GM13976 (cell line): Measurements from ENCODE around the gene HIVEP3.

ENCODE experiments used
- DNase-seq: peaks from one replicate; pipeline ENCODE4 v3.0.0; 2012; ENCODE audit warnings: low spot score
- in situ Hi-C: fragments of 300-500 bp; cut with MboI; formaldehyde crosslinking; loops from one replicate; pipeline ENCODE4 v1.12.0; 2022; ENCODE audit warnings: low sequenced_read_pairs, mixed read lengths, inconsistent platforms; ENCODE audit not compliant: unreplicated experiment
- TF ChIP-seq, protein P1 (sequence below): IDR thresholded peaks from 2 replicates; pipeline ENCODE4 v1.5.1; 2012; ENCODE audit warnings: borderline replicate concordance, mild to moderate bottlenecking; ENCODE audit not compliant: insufficient read depth; ENCODE audit errors: extremely low read depth, missing control alignments, control extremely low read depth

HIVEP3 gene

DNA sequence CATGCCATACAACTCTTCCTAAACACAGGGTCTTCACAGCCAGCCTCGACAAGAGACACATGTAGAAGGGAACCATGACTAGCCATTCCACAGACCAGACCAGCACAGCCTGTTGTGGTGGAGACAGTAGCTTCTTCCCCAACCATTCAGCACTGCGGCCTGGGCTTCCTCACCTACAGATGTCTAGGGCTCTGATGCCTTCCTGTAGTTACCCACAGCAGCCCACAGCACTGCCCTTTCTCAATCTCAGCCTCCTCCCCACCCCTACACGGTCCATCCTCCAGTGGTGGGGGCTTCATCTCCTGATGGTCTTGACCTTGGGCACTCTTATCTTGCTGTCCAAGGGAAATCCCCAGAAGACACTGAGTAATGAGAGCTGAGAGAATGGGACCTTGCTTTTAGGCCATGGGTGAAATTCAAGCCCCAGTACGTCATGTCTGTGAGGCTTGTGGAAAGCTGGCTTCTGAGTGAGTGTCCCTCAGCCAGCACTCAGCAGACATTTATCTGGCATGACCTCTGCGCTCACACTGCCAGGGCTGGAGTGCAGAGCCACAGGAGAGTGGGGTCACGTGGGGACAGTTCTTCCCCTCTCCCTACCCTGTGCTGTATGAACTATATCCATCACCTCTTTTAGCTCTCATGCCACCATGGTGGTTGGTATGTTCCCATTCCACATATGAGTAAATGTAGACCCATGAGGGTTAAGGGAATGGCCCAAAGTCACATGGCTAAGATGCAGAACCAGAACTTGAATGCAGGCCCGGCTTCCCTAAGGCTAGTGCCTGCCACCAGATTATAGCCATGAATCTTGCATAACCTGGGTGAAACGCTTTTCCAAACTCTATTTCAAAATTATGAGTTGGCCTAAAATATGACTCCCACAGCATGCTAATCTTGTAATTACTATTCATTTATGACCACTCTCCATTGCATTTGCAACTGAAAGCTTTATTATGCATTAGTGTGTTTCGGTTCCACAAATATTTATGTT, 104.7 kb downstream of the HIVEP3 start:
- in situ Hi-C loops, result no loop called here
- TF ChIP-seq, protein P1, sequence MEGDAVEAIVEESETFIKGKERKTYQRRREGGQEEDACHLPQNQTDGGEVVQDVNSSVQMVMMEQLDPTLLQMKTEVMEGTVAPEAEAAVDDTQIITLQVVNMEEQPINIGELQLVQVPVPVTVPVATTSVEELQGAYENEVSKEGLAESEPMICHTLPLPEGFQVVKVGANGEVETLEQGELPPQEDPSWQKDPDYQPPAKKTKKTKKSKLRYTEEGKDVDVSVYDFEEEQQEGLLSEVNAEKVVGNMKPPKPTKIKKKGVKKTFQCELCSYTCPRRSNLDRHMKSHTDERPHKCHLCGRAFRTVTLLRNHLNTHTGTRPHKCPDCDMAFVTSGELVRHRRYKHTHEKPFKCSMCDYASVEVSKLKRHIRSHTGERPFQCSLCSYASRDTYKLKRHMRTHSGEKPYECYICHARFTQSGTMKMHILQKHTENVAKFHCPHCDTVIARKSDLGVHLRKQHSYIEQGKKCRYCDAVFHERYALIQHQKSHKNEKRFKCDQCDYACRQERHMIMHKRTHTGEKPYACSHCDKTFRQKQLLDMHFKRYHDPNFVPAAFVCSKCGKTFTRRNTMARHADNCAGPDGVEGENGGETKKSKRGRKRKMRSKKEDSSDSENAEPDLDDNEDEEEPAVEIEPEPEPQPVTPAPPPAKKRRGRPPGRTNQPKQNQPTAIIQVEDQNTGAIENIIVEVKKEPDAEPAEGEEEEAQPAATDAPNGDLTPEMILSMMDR, result no peak

DNA sequence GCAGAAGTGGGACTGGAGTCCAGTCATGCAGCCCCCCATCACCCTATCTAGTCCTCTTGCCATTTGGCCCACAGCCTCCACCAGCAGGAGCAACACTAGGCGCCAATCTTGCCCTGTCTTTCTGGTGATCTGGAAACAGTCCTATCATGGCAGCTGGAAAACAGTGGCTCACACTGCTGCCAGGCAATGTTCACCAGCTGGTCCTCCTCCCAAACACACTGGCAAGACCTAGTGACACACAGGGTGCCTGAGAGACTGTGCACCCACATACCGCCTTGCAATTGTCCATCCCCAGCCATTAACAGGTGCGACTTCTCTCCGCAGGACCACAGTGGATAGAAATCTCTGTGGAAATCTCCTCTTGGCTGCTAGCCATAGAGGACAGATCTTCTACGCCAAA, 105.5 kb downstream of the HIVEP3 start:
- in situ Hi-C loops, result no loop called here
- no peak for DNase-seq
- TF ChIP-seq, protein P1, result no peak

More for the DNA sequence above, 104.7 kb downstream of the HIVEP3 start:
- DNase-seq, result no peak

DNA sequence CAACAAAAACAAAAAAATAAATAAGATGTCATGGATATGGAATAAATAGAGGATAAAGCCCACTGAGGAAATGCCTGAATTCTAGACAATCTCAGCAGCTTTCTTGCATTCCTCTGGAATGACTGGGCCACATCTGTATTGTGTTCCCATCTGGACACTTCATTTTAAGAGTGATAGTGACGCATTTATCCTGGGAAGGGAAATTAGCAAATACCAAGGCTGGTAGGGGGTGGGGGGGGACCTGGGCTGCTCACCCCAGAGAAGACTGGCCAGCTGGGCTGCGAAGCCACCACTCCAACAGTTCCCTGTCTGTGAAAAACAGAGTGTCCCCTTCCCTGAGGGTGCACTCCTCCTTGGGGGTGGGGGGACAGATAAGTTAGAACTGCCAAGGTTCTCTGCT, 106.3 kb downstream of the HIVEP3 start:
- TF ChIP-seq, protein P1, result no peak
- no peak for DNase-seq
- in situ Hi-C loops, result no loop called here

DNA sequence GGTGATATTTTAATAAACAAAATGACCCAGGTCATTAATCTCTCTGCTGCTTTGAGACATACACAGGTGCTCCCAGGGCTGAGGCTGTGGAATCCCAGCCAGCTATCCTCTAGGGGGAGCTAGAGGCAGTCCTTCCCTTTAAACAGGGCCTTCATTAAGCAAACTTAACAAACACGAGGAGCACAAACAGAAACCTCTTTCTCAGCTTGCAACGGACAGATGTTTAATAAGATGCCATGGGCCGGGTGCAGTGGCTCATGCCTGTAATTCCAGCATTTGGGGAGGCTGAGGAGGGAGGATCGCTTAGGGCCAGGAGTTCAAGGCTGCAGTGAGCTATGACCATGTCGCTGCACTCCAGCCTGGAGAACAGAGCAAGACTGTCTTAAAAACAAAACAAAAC, 106.7 kb downstream of the HIVEP3 start:
- TF ChIP-seq, protein P1, result peak; percentile 58
- DNase-seq, result peak; percentile 73
- in situ Hi-C loops, result no loop called here

DNA sequence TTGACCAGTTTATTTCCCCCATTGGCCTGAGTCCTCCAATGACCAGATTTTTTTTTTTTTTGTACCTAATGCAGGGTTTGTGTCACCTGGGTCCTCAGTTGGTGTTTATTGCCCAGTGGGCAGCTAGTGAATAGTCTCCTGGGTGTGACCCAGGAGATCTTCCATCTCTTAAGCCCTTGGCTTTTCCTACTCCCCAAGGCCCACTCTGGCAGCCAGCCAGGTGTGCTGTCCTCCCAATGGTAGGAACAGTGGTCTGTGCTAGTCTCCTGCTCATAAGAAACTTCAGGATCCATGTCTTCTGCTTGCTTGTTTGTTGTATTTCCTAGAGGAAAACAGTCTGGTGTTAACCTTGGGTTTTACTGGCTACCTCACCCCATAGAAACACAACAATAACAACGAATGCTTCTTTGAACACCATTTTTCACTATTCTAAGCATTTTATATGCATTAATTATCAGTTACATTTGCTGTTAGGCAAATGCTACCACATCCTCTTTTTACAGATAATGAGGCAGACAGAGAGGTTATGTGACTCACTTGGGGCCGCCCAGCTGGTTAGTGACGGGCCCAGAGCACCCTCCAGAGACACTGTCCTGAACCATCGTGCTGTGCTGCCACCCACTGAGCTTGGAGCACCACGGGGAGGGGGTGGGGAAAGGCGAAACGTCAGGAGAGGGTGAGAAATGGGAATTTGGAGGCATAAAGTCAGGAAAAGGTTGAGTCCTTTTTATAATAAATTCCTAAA, 107.5 kb downstream of the HIVEP3 start:
- DNase-seq, result peak; percentile 41

DNA sequence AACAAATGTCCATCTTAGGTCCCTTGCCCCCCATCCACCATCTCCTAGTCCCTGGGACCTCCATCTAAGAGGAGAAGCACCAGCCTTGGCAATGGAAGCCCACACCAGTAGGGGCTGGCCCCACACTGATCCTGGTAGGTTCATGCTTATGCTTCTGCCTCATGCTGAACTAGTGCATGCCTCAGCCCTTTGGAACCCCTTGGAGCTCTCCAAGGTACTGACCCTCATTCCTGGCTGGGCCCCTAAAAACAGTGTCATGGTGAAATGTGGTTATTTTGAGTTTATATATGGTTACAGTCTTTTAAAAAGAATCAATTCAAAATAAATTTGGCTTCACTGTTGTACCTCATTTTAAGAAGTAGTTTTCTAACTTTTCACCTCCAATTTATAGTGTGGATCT, 108.3 kb downstream of the HIVEP3 start:
- in situ Hi-C loops, result no loop called here
- TF ChIP-seq, protein P1, result no peak
- DNase-seq, result peak; percentile 61

More for the DNA sequence above, 107.5 kb downstream of the HIVEP3 start:
- in situ Hi-C loops, result no loop called here
- TF ChIP-seq, protein P1, result no peak
